Skeletal muscle tissue (tissue), 4 donors: ENCODE measurements around the gene KIF18B. TPM values are rescaled to one million over a fixed set of nuclear protein-coding genes. Genes with fewer than 3 reads are reported as not detected.

Source experiments
- H3K27ac ChIP-seq: one replicate; pipeline ENCODE4 v1.7.0; 2013; ENCODE audit warnings: mild to moderate bottlenecking, low read depth, low read length, inconsistent platforms
- H3K27me3 ChIP-seq, 3 donors: one replicate each; pipeline ENCODE4 v1.7.0; 2013; ENCODE audit warnings: low read length in 3 of 3; ENCODE audit not compliant: control insufficient read depth in 3 of 3, insufficient read depth in 3 of 3
- H3K36me3 ChIP-seq, 3 donors: one replicate each; pipeline ENCODE4 v1.7.0; 2013; ENCODE audit warnings: low read length in 3 of 3; ENCODE audit not compliant: control insufficient read depth in 3 of 3, insufficient read depth in 3 of 3
- H3K4me1 ChIP-seq, 3 donors: one replicate each; pipeline ENCODE4 v1.7.0; 2013; ENCODE audit warnings: low read length in 3 of 3, mild to moderate bottlenecking in 3 of 3; ENCODE audit not compliant: control insufficient read depth in 3 of 3, insufficient read depth in 3 of 3
- H3K4me3 ChIP-seq, 3 donors: one replicate each; pipeline ENCODE4 v1.7.0; 2013; ENCODE audit warnings: low read length in 3 of 3
- H3K9ac ChIP-seq, 3 donors: one replicate each; pipeline ENCODE4 v1.7.0; 2013; ENCODE audit warnings: low read length in 3 of 3, mild to moderate bottlenecking in 3 of 3, moderate library complexity in 2 of 3, low read depth in 1 of 3
- H3K9me3 ChIP-seq, 3 donors: one replicate each; pipeline ENCODE4 v1.7.0; 2013; ENCODE audit warnings: low read length in 3 of 3; ENCODE audit not compliant: control insufficient read depth in 3 of 3
- total RNA-seq: library from RNA; depleted of rRNA; stranded (reverse); fragments of >200 nt; gene quantifications from one replicate; pipeline ENCODE4 v1.2.3, GENCODE V29; 2014
- donor health status: Osteomylitis.

KIF18B gene
- total RNA-seq, 1 donor from 2014 or later: 1.0 TPM

DNA sequence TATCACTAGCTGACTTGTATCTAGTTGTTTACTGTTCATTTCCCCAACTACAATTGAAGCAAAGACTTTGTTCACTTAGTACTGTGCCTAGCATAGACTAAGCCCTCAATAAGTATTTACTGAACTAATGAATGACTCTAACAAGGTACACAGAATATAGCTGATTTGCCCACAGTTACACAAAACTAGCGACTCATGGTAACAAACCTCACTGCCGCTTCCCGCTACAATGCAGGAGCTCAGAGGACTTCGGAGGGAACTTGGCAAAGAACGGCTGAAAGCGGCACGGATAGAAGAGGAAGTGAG is 48.9 kb downstream of the KIF18B start:
- H3K27ac ChIP-seq: peak overlapping the region; percentile 98
- no peaks in the 10 kb centered on the region for H3K27me3 ChIP-seq
- H3K9me3 ChIP-seq: no peaks in the 10 kb centered on the region
- peaks cover 11 to 17% (median 12%) of the 10 kb centered on the region in 3 donors for H3K4me1 ChIP-seq
- peak overlapping the region; percentile 98 to 99 (median 98) for H3K4me3 ChIP-seq
- H3K36me3 ChIP-seq: peaks cover 2 to 10% (median 4%) of the 10 kb centered on the region in 3 donors
- H3K9ac ChIP-seq: peak overlapping the region; percentile 95 to 97 (median 97)

GRCh38 chr17:44894642-44895041 is 52.9 kb downstream of the KIF18B start:
- H3K36me3 ChIP-seq: peaks cover 5 to 27% (median 13%) of the 10 kb centered on the region in 3 donors
- H3K27ac ChIP-seq: no peak overlapping the region
- H3K27me3 ChIP-seq: no peaks in the 10 kb centered on the region
- no peak overlapping the region for H3K4me3 ChIP-seq
- no peaks in the 10 kb centered on the region for H3K9me3 ChIP-seq
- H3K9ac ChIP-seq: no peak overlapping the region
- H3K4me1 ChIP-seq: peaks cover 5 to 12% (median 5%) of the 10 kb centered on the region in 3 donors

GRCh38 chr17:44892250-44892649 is 55.3 kb downstream of the KIF18B start:
- Histone ChIP-seq H3K4me1 (peaks cover 0 to under 1% (median 0%) of the 10 kb centered on the region in 3 donors), H3K36me3 (peaks cover 3 to 33% (median 19%) of the 10 kb centered on the region in 3 donors), H3K4me3 (no peak overlapping the region), H3K27me3 (no peaks in the 10 kb centered on the region), H3K9ac (no peak overlapping the region), H3K9me3 (no peaks in the 10 kb centered on the region), H3K27ac (no peak overlapping the region)

- H3K36me3 ChIP-seq: peaks cover 13 to 49% (median 35%) of the 10 kb centered on the region in 3 donors
- no peak overlapping the region for H3K27ac ChIP-seq
- H3K9ac ChIP-seq: no peak overlapping the region
Observed at GRCh38 chr17:44889003-44889402, 58.6 kb downstream of the KIF18B start.

DNA sequence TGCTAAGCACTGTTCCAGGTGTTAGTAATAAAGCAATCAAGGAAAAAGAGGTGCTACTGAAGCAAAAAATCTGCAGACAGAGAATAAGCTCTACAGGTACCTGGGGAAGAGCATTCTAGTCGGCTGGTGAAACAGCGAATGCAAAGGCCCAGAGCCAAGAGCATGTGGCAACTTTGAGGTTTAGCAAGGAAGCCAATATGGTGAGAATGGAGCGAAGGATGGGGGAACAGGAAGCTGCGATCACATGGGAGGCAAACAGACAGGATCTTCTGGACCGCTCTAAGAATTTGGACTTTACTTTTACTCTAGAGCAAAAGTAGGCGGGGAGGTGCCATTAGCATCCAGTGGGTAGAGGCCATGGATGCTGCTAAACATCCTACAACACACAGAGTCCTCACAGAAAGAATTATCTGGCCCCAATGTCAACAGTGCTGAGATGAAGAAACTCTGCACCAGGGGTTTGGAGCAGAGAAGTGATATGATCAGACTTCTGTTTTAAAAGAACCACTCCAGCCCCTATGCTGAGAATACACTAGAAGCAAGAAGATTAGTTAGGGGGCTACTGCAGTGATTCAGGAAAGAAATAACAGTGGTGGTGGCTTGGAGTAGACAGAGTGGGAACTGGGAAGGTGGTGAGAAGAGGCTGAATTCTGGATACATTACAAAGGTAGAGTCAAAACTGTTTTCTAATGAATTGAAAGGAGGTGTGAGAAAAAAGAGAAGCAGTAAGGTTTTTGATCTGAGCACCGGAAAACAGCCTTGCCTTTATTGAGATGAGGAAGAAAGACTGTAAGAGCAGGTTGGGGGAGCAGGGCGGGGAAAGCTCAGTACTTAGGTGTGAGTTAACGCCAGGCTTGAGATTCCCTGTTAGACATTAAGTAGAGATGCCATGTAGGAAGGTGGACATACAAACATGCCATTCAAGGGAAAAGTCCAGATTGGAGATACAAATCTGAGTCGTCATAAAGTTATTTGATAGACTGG is 59.3 kb downstream of the KIF18B start:
- no peaks in the 10 kb centered on the region for H3K9me3 ChIP-seq
- H3K27me3 ChIP-seq: no peaks in the 10 kb centered on the region
- no peak overlapping the region for H3K27ac ChIP-seq
- peaks cover 18 to 51% (median 39%) of the 10 kb centered on the region in 3 donors for H3K36me3 ChIP-seq
- peaks cover 0 to 6% (median 0%) of the 10 kb centered on the region in 3 donors for H3K4me1 ChIP-seq
- H3K9ac ChIP-seq: peak overlapping the region in 1 of 3 donors; percentile 16
- no peak overlapping the region for H3K4me3 ChIP-seq

More at GRCh38 chr17:44889003-44889402, 58.6 kb downstream of the KIF18B start:
- peaks cover 0 to 6% (median 0%) of the 10 kb centered on the region in 3 donors for H3K4me1 ChIP-seq
- no peaks in the 10 kb centered on the region for H3K9me3 ChIP-seq
- no peaks in the 10 kb centered on the region for H3K27me3 ChIP-seq
- H3K4me3 ChIP-seq: no peak overlapping the region

GRCh38 chr17:44887016-44887415 is 60.6 kb downstream of the KIF18B start:
- Histone ChIP-seq H3K36me3 (peaks cover 17 to 59% (median 48%) of the 10 kb centered on the region in 3 donors), H3K9ac (no peak overlapping the region), H3K27me3 (no peaks in the 10 kb centered on the region), H3K4me1 (peaks cover 0 to 6% (median 0%) of the 10 kb centered on the region in 3 donors), H3K4me3 (no peak overlapping the region), H3K27ac (no peak overlapping the region), H3K9me3 (no peaks in the 10 kb centered on the region)

DNA sequence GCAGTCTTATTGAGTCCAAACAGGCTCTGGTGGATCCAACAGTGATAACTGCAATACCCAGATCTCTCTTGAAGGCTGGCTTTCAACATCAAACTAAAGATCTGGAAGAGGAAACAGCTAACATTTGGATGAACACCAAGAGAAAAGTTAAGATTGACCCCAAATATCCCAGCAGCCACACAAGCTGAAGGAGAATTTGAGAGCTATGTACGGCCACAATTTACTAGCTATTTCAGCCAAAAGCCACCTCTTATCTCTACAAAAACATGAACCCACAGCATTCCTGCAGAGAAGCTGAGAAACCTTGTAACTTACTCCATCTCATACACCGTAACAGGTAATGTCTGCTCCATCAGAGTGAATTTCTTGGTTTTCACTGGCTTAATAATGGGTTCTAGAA is 62.6 kb downstream of the KIF18B start:
- H3K27me3 ChIP-seq: no peaks in the 10 kb centered on the region
- H3K4me3 ChIP-seq: no peak overlapping the region
- no peaks in the 10 kb centered on the region for H3K9me3 ChIP-seq
- peaks cover 29 to 66% (median 60%) of the 10 kb centered on the region in 3 donors for H3K36me3 ChIP-seq
- no peak overlapping the region for H3K27ac ChIP-seq
- H3K9ac ChIP-seq: no peak overlapping the region
- peaks cover 0 to 6% (median 0%) of the 10 kb centered on the region in 3 donors for H3K4me1 ChIP-seq

DNA sequence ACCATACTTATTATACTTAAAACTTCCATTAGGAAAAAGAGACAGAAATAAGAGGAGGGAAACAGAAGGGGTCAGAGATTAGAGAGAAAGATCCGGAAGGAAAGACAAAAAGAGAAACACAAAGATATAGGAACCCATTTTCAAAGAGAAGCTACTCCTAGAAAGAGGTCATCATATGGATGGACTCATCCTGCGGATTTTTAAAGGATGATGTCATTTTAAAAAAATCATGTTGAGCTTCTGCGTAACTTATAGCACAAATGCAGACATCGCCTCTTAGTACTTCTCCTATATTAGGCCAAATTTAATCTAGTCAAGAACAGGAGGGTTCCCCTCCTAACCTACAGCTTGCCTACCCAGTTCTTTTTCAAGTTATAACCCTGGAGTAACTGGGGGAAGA is 66.4 kb downstream of the KIF18B start:
- no peak overlapping the region for H3K4me3 ChIP-seq
- H3K9ac ChIP-seq: no peak overlapping the region
- H3K27ac ChIP-seq: no peak overlapping the region
- no peaks in the 10 kb centered on the region for H3K4me1 ChIP-seq
- no peaks in the 10 kb centered on the region for H3K27me3 ChIP-seq
- H3K36me3 ChIP-seq: peaks cover 37 to 71% (median 70%) of the 10 kb centered on the region in 3 donors
- no peaks in the 10 kb centered on the region for H3K9me3 ChIP-seq

- H3K36me3 ChIP-seq: peaks cover 38 to 68% (median 68%) of the 10 kb centered on the region in 3 donors
- H3K9ac ChIP-seq: no peak overlapping the region
- H3K27me3 ChIP-seq: no peaks in the 10 kb centered on the region
- no peaks in the 10 kb centered on the region for H3K4me1 ChIP-seq
- H3K4me3 ChIP-seq: no peak overlapping the region
- H3K27ac ChIP-seq: no peak overlapping the region
- no peaks in the 10 kb centered on the region for H3K9me3 ChIP-seq
Observed at GRCh38 chr17:44880062-44880461, 67.5 kb downstream of the KIF18B start.

- H3K36me3 ChIP-seq: peaks cover 35 to 64% (median 62%) of the 10 kb centered on the region in 3 donors
Observed at GRCh38 chr17:44879376-44879775, 68.2 kb downstream of the KIF18B start.

More at GRCh38 chr17:44879376-44879775, 68.2 kb downstream of the KIF18B start:
- H3K27me3 ChIP-seq: no peaks in the 10 kb centered on the region
- no peak overlapping the region for H3K9ac ChIP-seq
- H3K4me1 ChIP-seq: no peaks in the 10 kb centered on the region
- no peak overlapping the region for H3K27ac ChIP-seq
- no peak overlapping the region for H3K4me3 ChIP-seq
- no peaks in the 10 kb centered on the region for H3K9me3 ChIP-seq
